ENCODE data around the gene PEMT.

DNA sequence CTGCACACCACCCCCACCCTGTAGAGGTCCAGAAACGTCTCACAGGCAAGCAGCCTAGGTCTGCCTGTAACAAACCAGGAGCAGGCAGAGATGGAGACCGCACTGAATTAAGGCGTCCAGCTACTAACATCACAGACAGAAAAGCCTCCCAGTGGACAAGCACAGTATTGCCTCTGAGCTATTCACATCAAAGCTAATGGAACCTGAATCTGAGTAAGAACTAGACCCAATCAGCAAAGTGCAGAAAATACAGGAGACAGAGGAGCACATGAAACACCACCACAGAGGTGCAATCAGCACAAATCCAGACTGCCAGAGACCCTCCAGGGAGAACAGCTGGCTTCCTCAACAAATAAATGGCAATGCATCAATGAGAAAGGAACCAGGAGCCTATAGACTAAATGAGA is 22.2 kb upstream of the PEMT start:
- TF ChIP-seq CTCF (IDR thresholded peaks at IDR 0.05; ENCODE audit: low read length) (peak; percentile 75), EZH2 (optimal IDR thresholded peaks at IDR 0.05; ENCODE audit: low read depth, low read length) (no peak), EZH2phosphoT487 (IDR thresholded peaks at IDR 0.05; ENCODE audit: low read length) (no peak)

All from MM.1S (cell line).